Measurements from ENCODE around the gene ZNF845. TPM values are rescaled to one million over a fixed set of nuclear protein-coding genes. Genes with fewer than 3 reads are reported as not detected.

ZNF845 gene
- total RNA-seq, 1 experiment from 2014 or later: 3.8 TPM

- intact Hi-C loops (cut with micrococcal nuclease): no loop called here
- CTCF ChIA-PET: interaction anchor here (0.6 kb wide), 1 partner anchor 130 kb away, joined by 3 read pairs; no protein-coding TSS in a partner anchor
- Mint-ChIP-seq H3K36me3 (ENCODE audit: insufficient read depth, unreplicated experiment) (peaks cover 50% of the 10 kb centered on the region), H3K27ac (ENCODE audit: low read depth, unreplicated experiment) (no peak overlapping the region), H3K27me3 (ENCODE audit: insufficient read depth, unreplicated experiment) (no peaks in the 10 kb centered on the region), H3K4me3 (ENCODE audit: unreplicated experiment) (no peak overlapping the region), H3K9me3 (ENCODE audit: unreplicated experiment) (peaks cover 32% of the 10 kb centered on the region), H3K4me1 (ENCODE audit: insufficient read depth, unreplicated experiment) (no peaks in the 10 kb centered on the region)
- BruUV-seq (replicated peaks): no TSS peak
- DNase-seq (ENCODE audit: unreplicated experiment): no peak
- POLR2A ChIA-PET: interaction anchor here (1.2 kb wide), 1 partner anchor 48 kb away, joined by 3 read pairs; the partner anchor contains the start of gene ZNF845
- no peak for TF ChIP-seq CTCF (IDR thresholded peaks at IDR 0.05; ENCODE audit: unreplicated experiment)
Observed at GRCh38 chr19:53381376-53381775, 47.8 kb downstream of the ZNF845 start.

GRCh38 chr19:53388168-53388567, 54.6 kb downstream of the ZNF845 start:
- peaks cover 23% of the 10 kb centered on the region for H3K9me3 Mint-ChIP-seq (ENCODE audit: unreplicated experiment)
- ChIA-PET POLR2A (interaction anchor here (0.9 kb wide), 1 partner anchor 16 kb away, joined by 3 read pairs; no protein-coding TSS in a partner anchor), CTCF (interaction anchor here (0.6 to 1.1 kb wide), 3 partner anchors 8 to 207 kb away, joined by 3 to 4 read pairs (median 3); no protein-coding TSS in a partner anchor)
- no peak overlapping the region for H3K4me3 Mint-ChIP-seq (ENCODE audit: unreplicated experiment)
- H3K27ac Mint-ChIP-seq (ENCODE audit: low read depth, unreplicated experiment): no peak overlapping the region
- no peak for DNase-seq (ENCODE audit: unreplicated experiment)
- intact Hi-C loops (cut with micrococcal nuclease): no loop called here
- peaks cover 11% of the 10 kb centered on the region for H3K36me3 Mint-ChIP-seq (ENCODE audit: insufficient read depth, unreplicated experiment)
- H3K4me1 Mint-ChIP-seq (ENCODE audit: insufficient read depth, unreplicated experiment): no peaks in the 10 kb centered on the region
- no TSS peak for BruUV-seq (replicated peaks)
- no peak for TF ChIP-seq CTCF (IDR thresholded peaks at IDR 0.05; ENCODE audit: unreplicated experiment)
- H3K27me3 Mint-ChIP-seq (ENCODE audit: insufficient read depth, unreplicated experiment): no peaks in the 10 kb centered on the region

- H3K27ac Mint-ChIP-seq (ENCODE audit: low read depth, unreplicated experiment): no peak overlapping the region
- ChIA-PET CTCF (interaction anchor here (0.6 to 1.1 kb wide), 2 partner anchors 9 to 877 kb away, joined by 4 read pairs; no protein-coding TSS in a partner anchor), POLR2A (no interaction called here)
- no TSS peak for BruUV-seq (replicated peaks)
- no peaks in the 10 kb centered on the region for H3K4me1 Mint-ChIP-seq (ENCODE audit: insufficient read depth, unreplicated experiment)
- H3K9me3 Mint-ChIP-seq (ENCODE audit: unreplicated experiment): peaks cover 24% of the 10 kb centered on the region
- DNase-seq (ENCODE audit: unreplicated experiment): no peak
- intact Hi-C loops (cut with micrococcal nuclease): no loop called here
- peaks cover 11% of the 10 kb centered on the region for H3K36me3 Mint-ChIP-seq (ENCODE audit: insufficient read depth, unreplicated experiment)
- H3K27me3 Mint-ChIP-seq (ENCODE audit: insufficient read depth, unreplicated experiment): no peaks in the 10 kb centered on the region
- TF ChIP-seq CTCF (IDR thresholded peaks at IDR 0.05; ENCODE audit: unreplicated experiment): no peak
- H3K4me3 Mint-ChIP-seq (ENCODE audit: unreplicated experiment): no peak overlapping the region
Observed at GRCh38 chr19:53388904-53389303, 55.4 kb downstream of the ZNF845 start.

- no peak overlapping the region for H3K27ac Mint-ChIP-seq (ENCODE audit: low read depth, unreplicated experiment)
- no TSS peak for BruUV-seq (replicated peaks)
- DNase-seq (ENCODE audit: unreplicated experiment): no peak
- ChIA-PET CTCF (no interaction called here), POLR2A (no interaction called here)
- TF ChIP-seq CTCF (IDR thresholded peaks at IDR 0.05; ENCODE audit: unreplicated experiment): no peak
- H3K4me3 Mint-ChIP-seq (ENCODE audit: unreplicated experiment): no peak overlapping the region
- peaks cover 21% of the 10 kb centered on the region for H3K9me3 Mint-ChIP-seq (ENCODE audit: unreplicated experiment)
- no peaks in the 10 kb centered on the region for H3K4me1 Mint-ChIP-seq (ENCODE audit: insufficient read depth, unreplicated experiment)
- H3K36me3 Mint-ChIP-seq (ENCODE audit: insufficient read depth, unreplicated experiment): peaks cover 11% of the 10 kb centered on the region
- intact Hi-C loops (cut with micrococcal nuclease): no loop called here
- no peaks in the 10 kb centered on the region for H3K27me3 Mint-ChIP-seq (ENCODE audit: insufficient read depth, unreplicated experiment)
Observed at GRCh38 chr19:53389571-53389970, 56.0 kb downstream of the ZNF845 start.
